Endodermal cell (in vitro differentiated cells): ENCODE data around the gene DHH. TPM values are rescaled to one million over a fixed set of nuclear protein-coding genes. Genes with fewer than 3 reads are reported as not detected.

Experiments
- DNase-seq: peaks from one replicate; pipeline ENCODE4 v3.0.0-alpha.2; 2017
- H3K27ac ChIP-seq: 2 replicates; pipeline ENCODE4 v1.5.1; 2013; ENCODE audit warnings: mild to moderate bottlenecking, low read depth, low read length, moderate library complexity
- H3K27me3 ChIP-seq: 2 replicates; pipeline ENCODE4 v1.6.1; 2013; ENCODE audit warnings: mild to moderate bottlenecking, low read length, moderate library complexity; ENCODE audit not compliant: insufficient read depth, control insufficient read depth, poor library complexity, severe bottlenecking
- H3K36me3 ChIP-seq: 2 replicates; pipeline ENCODE4 v1.7.0; 2013; ENCODE audit warnings: mild to moderate bottlenecking, low read length, moderate library complexity; ENCODE audit not compliant: control insufficient read depth, insufficient read depth
- H3K4me1 ChIP-seq: one replicate; pipeline ENCODE4 v1.7.0; 2013; ENCODE audit warnings: low read length; ENCODE audit not compliant: control insufficient read depth, insufficient read depth
- H3K4me3 ChIP-seq: 2 replicates; pipeline ENCODE4 v1.5.1; 2013; ENCODE audit warnings: mild to moderate bottlenecking, low read length, moderate library complexity
- H3K9ac ChIP-seq: 2 replicates; pipeline ENCODE4 v1.6.1; 2013; ENCODE audit warnings: mild to moderate bottlenecking, low read length, moderate library complexity; ENCODE audit not compliant: poor library complexity, severe bottlenecking; ENCODE audit errors: extremely low read depth
- H3K9me3 ChIP-seq: 2 replicates; pipeline ENCODE4 v1.6.1; 2013; ENCODE audit warnings: mild to moderate bottlenecking, low read length, moderate library complexity; ENCODE audit not compliant: control insufficient read depth
- H3K27ac Mint-ChIP-seq: 2 replicates; pipeline ENCODE4 v1.8.0; 2020; ENCODE audit warnings: mixed read lengths
- H3K27me3 Mint-ChIP-seq: 2 replicates; pipeline ENCODE4 v1.8.0; 2021; ENCODE audit warnings: mild to moderate bottlenecking, mixed read lengths; ENCODE audit not compliant: insufficient read depth
- H3K36me3 Mint-ChIP-seq: 2 replicates; pipeline ENCODE4 v1.8.0; 2020; ENCODE audit warnings: low read depth, mixed read lengths
- H3K4me1 Mint-ChIP-seq: 2 replicates; pipeline ENCODE4 v1.8.0; 2020; ENCODE audit warnings: mixed read lengths
- H3K4me3 Mint-ChIP-seq: 2 replicates; pipeline ENCODE4 v1.8.0; 2020; ENCODE audit warnings: mild to moderate bottlenecking, moderate library complexity, mixed read lengths
- H3K9me3 Mint-ChIP-seq: 2 replicates; pipeline ENCODE4 v1.8.0; 2020; ENCODE audit warnings: mild to moderate bottlenecking, mixed read lengths
- WGBS, 2 experiments: methylation state at CpG; one replicate each; pipeline versions ENCODE4 v1.1.5 to v1.1.7; 2013; ENCODE audit warnings: missing lambda C conversion rate in 2 of 2, mixed read lengths in 1 of 2; ENCODE audit not compliant: insufficient coverage in 1 of 2, insufficient read length in 1 of 2; 5-methylcytosine and 5-hydroxymethylcytosine counted together
- total RNA-seq, 2 donors: library from RNA; stranded (reverse); fragmentation: NEBNext Ultra II Directional in 1 of 2; extraction: Animal tissue kit (Norgen Biotek cat#: 25700) in 1 of 2; gene quantifications; 2 replicates in 1 of 2; 3 replicates in 1 of 2; pipeline ENCODE4 v1.2.1, GENCODE V29; 2021
- TF ChIP-seq, protein P1 (sequence below): fragments of 200-600 bp; sonication (generic); conservative IDR thresholded peaks from 2 replicates; pipeline ENCODE4 v1.5.0; 2021; ENCODE audit warnings: antibody characterized with exemption, mild to moderate bottlenecking

Gene DHH
- total RNA-seq, 2 donors from 2014 or later, result 0.15 to 0.51 TPM

DNA sequence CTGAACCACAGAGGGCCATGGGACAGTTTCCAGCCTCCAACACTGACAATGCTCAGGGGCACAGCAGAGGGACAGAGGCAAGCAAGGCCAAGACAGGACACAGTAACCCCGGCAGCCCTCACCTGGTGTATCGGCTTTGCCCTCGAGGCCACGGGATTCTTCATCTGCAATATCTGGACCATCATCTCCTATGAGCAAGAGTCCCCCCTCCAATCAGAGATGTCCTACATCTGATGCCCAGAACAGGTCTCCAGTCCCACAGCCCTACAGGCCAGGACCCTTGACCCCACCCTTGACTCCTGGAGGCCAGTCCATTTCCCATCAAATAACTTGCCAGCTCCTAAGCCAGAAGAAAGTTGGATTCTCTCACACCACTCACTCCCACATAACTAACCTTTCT, 51.4 kb downstream of the DHH start:
- Histone ChIP-seq H3K4me3 (no peak overlapping the region), H3K27ac (no peak overlapping the region), H3K36me3 (peaks cover 86% of the 10 kb centered on the region), H3K9ac (no peak overlapping the region), H3K4me1 (no peaks in the 10 kb centered on the region), H3K27me3 (no peaks in the 10 kb centered on the region), H3K9me3 (no peaks in the 10 kb centered on the region)
- DNase-seq, result no peak
- 93 to 97% methylated on average over 3 to 4 of the region's 4 CpGs for WGBS, 2 experiments
- TF ChIP-seq, protein P1, sequence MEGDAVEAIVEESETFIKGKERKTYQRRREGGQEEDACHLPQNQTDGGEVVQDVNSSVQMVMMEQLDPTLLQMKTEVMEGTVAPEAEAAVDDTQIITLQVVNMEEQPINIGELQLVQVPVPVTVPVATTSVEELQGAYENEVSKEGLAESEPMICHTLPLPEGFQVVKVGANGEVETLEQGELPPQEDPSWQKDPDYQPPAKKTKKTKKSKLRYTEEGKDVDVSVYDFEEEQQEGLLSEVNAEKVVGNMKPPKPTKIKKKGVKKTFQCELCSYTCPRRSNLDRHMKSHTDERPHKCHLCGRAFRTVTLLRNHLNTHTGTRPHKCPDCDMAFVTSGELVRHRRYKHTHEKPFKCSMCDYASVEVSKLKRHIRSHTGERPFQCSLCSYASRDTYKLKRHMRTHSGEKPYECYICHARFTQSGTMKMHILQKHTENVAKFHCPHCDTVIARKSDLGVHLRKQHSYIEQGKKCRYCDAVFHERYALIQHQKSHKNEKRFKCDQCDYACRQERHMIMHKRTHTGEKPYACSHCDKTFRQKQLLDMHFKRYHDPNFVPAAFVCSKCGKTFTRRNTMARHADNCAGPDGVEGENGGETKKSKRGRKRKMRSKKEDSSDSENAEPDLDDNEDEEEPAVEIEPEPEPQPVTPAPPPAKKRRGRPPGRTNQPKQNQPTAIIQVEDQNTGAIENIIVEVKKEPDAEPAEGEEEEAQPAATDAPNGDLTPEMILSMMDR, result no peak
- Mint-ChIP-seq H3K9me3 (no peaks in the 10 kb centered on the region), H3K27ac (no peak overlapping the region), H3K4me3 (no peak overlapping the region), H3K27me3 (no peaks in the 10 kb centered on the region), H3K36me3 (peaks cover 89% of the 10 kb centered on the region), H3K4me1 (no peaks in the 10 kb centered on the region)

DNA sequence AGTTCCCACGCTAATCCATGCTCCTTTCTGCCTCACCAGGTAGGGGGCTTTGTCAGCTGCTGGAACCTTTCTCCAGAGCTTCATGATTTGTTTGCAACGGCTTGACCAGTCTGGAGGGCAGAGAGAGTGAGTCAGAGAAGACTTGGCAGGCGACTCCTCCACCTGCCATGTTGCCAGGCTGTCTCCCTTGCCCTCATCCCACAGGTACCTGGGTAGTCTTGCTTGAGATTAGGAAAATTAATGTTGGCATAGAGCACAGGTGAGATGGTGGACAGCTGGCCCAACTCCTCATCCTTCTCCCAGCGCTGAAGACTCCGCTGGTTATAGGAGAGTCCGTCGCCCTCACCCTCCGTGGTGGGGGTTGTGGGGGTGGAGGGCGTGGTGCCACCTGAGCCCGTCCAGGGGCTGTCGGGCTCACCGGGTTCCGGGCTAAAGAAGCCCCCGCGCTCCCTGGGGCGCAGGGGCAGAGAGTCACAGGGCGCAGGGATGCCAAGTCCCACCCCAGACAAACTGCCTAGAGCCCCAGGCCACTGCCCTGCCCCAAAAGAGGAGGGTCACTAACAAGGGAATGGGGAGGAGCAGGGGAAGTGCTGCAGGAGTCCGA, 52.6 kb downstream of the DHH start:
- Mint-ChIP-seq H3K36me3 (peaks cover 89% of the 10 kb centered on the region), H3K9me3 (no peaks in the 10 kb centered on the region), H3K27me3 (no peaks in the 10 kb centered on the region), H3K4me3 (no peak overlapping the region), H3K4me1 (no peaks in the 10 kb centered on the region), H3K27ac (no peak overlapping the region)
- 96 to 100% methylated on average over 1 to 18 of the region's 18 CpGs for WGBS, 2 experiments
- peaks cover 86% of the 10 kb centered on the region for H3K36me3 ChIP-seq
- no peak overlapping the region for H3K4me3 ChIP-seq
- H3K9ac ChIP-seq, result no peak overlapping the region
- no peaks in the 10 kb centered on the region for H3K27me3 ChIP-seq
- H3K4me1 ChIP-seq, result no peaks in the 10 kb centered on the region
- no peak for DNase-seq
- no peaks in the 10 kb centered on the region for H3K9me3 ChIP-seq
- TF ChIP-seq, protein P1, result no peak
- H3K27ac ChIP-seq, result no peak overlapping the region

DNA sequence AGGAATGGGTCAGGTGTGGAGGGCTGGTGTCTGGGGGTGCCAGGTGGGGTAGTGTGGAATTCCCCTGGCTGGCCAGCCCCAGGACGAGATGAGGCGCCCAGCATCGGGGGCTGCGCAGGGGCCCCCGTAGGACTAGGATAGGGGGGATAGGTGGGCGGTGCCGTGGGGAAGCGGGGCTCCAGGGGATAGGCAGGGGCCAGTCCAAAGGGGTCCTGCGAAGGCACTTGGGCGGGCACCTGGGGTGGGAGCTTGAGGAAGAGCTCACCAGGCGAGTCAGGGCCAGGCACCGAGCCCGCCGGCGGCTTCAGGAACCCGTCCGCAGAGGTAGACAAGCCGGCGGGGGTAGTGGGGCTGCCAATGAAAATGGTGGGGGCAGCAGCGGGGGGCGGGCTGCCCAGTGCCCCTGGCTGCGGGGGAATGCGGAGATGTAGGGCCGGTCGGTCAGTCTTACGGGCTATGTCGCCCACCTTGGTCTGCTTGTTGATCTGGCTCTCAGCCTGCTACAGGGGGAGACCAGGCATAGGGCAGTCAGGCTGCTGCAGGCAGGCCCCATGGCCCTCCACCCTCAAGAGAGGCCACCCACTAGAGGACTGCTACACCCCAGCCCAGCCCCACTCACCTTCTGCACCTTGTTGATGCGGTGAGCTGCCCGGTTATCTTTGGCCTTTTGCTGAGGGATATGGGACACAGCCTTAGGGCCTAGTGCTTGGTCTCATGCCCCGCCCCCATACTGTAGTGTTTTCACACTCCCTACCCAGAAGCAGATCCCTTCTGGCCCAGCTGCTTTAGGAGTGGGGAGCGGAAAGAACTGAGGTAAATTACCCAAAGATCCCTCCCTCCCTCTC, 53.3 kb downstream of the DHH start:
- Histone ChIP-seq H3K36me3 (peaks cover 85% of the 10 kb centered on the region), H3K27me3 (no peaks in the 10 kb centered on the region), H3K9me3 (no peaks in the 10 kb centered on the region), H3K27ac (no peak overlapping the region), H3K4me1 (no peaks in the 10 kb centered on the region), H3K9ac (no peak overlapping the region), H3K4me3 (no peak overlapping the region)
- no peak overlapping the region for H3K27ac Mint-ChIP-seq
- TF ChIP-seq, protein P1, result no peak
- 96 to 99% methylated on average over 15 to 31 of the region's 31 CpGs for WGBS, 2 experiments
- DNase-seq, result no peak
- no peaks in the 10 kb centered on the region for H3K4me1 Mint-ChIP-seq
- no peak overlapping the region for H3K4me3 Mint-ChIP-seq
- H3K27me3 Mint-ChIP-seq, result no peaks in the 10 kb centered on the region
- no peaks in the 10 kb centered on the region for H3K9me3 Mint-ChIP-seq
- H3K36me3 Mint-ChIP-seq, result peaks cover 89% of the 10 kb centered on the region
